Stomach (tissue), 4 donors: ENCODE data around the gene RNF207.

ENCODE experiments used
- CTCF ChIP-seq, 7 experiments: fragments of 450-650 bp in 4 of 7; fragments of 200-600 bp in 3 of 7; sonication (generic) in 3 of 7; IDR thresholded peaks; one replicate each; pipeline ENCODE4 v1.5.1; 2016 to 2019; ENCODE audit warnings: antibody characterized with exemption in 7 of 7, control low read depth in 2 of 7, mild to moderate bottlenecking in 1 of 7
- POLR2AphosphoS5 ChIP-seq, 3 donors: sonication (generic); formaldehyde crosslinking; IDR thresholded peaks; one replicate each; pipeline ENCODE4 v1.6.1; 2016; ENCODE audit warnings: antibody characterized with exemption in 3 of 3

DNA sequence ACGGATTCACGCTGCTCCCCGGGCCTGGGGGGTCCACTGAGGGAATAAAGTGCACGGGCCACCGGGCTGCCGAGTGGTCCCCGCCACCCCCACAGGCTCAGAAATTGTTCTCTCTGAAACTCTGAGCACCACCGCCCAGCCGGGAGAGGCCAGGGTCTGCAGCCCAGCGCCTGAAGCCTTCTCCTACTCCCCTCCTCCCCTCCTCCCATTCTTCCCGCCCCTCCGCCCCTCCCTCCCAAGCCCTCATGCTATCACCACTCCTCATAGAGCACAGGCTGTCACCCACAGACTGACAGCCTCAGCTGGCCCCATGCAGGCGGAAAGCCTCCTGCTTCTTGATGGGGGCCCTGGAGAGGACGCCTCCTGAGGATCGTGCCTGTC lies 55.7 kb downstream of the RNF207 start:
- TF ChIP-seq CTCF (IDR thresholded peaks at IDR 0.05): no peak
- no peak for TF ChIP-seq POLR2AphosphoS5 (IDR thresholded peaks at IDR 0.05)
